LHCN-M2 (cell line): ENCODE data around the gene FBXO28. TPM values are rescaled to one million over a fixed set of nuclear protein-coding genes. Genes with fewer than 3 reads are reported as not detected.
"Not testable (repeated sequence)": the region's sequence is repeated elsewhere in the genome, so short reads cannot be mapped to it uniquely, and the experiment has no call there.

Experiments
- DNase-seq: peaks from one replicate; pipeline ENCODE4 v3.0.0-alpha.2; 2012; ENCODE audit warnings: low read depth
- total RNA-seq: library from RNA; depleted of rRNA; stranded (reverse); fragments of >200 nt; gene quantifications from 2 replicates; pipeline ENCODE4 v1.2.3, GENCODE V29; 2014; rRNA removed

The FBXO28 gene
- total RNA-seq, 1 experiment from 2014 or later: 48.0 TPM

DNA sequence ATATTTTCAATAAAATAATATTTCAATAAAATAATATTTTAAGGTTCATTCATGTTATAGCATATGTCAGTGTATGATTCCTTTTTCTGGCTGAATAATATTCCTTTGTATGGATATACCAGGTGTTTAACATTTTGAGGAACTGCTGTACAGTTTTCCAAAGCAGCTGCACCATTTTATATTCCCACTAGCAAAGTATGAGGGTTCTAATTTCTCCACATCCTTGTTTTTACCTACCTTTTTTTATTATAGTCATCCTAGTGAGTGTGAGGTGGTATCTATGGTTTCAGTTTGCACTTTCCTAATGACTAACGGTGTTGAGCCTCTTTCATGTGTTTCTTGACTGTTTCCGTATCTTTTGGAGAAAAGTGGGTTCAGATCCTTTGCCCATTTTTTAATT is 74.4 kb downstream of the FBXO28 start:
- no peak for DNase-seq

DNA sequence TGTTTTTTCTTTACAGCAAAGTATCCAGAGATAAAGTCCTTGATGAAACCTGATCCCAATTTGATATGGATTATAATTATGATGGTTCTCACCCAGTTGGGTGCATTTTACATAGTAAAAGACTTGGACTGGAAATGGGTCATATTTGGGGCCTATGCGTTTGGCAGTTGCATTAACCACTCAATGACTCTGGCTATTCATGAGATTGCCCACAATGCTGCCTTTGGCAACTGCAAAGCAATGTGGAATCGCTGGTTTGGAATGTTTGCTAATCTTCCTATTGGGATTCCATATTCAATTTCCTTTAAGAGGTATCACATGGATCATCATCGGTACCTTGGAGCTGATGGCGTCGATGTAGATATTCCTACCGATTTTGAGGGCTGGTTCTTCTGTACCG is 75.7 kb downstream of the FBXO28 start:
- DNase-seq: no peak

DNA sequence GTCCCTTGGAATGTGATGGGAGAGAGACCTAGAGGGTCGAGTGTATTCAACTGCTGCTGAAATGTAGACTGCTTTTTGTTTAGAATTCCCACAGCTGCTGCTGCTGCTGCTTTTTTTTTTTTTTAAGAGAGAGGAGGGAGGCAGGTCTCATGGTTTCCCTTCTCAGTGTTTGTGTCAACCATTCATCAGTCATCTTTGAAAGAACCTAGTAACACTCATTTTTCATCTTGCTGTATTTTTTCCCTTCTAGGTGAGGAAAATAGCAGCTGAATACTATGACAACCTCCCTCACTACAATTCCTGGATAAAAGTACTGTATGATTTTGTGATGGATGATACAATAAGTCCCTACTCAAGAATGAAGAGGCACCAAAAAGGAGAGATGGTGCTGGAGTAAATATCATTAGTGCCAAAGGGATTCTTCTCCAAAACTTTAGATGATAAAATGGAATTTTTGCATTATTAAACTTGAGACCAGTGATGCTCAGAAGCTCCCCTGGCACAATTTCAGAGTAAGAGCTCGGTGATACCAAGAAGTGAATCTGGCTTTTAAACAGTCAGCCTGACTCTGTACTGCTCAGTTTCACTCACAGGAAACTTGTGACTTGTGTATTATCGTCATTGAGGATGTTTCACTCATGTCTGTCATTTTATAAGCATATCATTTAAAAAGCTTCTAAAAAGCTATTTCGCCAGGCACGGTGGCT is 78.3 kb downstream of the FBXO28 start:
- DNase-seq: no peak

DNA sequence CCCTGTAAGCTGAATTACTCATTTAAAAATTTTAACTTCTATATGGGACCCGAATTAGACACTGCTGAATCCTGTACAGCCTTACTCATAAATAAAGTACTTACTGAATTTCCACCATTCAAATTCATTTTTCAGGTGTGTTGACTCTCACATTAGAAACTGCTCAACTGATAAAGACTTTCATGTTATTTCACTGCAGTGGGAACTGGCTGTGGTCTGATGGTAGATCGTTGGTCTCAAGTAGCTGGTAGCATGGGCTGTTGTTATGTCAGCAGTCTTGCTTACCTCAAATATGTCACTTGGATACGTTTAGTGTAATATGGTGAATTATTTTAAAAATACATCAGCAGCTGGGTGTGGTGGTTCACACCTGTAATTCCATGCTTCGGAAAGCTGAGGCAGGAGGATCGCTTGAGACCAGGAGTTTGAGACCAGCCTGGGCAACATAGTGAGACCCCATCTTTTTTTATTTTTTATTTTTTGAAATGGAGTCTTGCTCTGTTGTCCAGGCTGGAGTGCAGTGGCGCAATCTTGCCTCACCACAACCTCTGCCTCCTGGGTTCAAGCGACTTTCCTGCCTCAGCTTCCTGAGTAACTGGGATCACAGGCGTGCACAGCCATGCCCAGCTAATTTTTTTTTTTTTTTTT is 79.5 kb downstream of the FBXO28 start:
- DNase-seq: no peak

DNA sequence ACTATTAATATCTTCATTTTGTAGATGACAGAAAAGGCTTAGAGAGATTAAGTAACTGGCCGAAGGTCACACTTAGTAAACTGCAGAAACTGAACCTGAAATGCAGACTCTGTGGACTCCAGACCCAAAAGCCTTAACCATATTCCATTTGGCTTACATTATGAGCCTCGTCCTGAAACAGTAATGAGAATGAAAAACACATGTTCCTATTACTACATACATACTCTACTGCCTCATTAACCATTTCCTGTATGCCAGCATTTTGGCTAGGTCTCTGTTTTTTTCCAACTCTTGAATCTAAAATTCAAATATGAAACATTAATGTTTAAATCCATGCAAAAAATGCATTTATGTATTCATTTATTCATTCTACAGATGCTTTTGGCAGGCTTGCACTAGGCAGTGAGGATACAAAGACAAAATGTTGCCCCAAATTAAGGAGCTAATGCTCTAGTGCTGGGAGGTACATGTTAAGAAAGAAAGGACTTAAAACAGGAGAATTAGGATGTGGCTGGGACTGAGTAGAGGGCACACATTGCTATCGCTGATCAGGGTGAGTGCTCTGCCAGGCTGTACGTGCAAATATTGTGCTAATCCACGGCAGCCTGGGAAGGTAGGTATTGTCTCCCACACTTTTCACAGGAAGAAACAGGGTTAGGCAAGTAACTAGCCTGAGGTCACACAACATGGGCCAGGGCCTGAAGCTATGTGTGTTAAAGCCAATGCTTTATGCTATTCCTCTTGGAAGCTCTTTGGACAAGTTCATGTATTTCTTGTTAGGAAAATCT is 83.1 kb downstream of the FBXO28 start:
- no peak for DNase-seq

DNA sequence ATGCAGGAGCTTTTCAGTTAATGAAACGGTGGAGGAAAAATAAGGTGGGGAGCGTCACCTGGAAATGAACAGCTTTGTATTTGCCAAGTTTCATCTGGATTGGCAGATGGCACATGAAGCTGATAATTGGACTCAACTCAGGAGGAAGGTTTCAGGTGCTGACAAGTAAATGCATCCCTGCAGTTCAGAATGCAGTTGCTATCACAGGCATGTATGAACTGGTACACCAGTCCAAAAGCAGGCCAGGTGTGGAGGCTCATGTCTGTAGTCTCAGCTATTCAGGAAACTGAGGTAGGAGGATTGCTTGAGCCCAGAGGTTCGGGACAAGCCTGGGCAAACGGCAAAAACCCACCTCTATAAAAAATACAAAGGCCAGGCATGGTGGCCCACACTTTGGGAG is 84.7 kb downstream of the FBXO28 start:
- DNase-seq: no peak

DNA sequence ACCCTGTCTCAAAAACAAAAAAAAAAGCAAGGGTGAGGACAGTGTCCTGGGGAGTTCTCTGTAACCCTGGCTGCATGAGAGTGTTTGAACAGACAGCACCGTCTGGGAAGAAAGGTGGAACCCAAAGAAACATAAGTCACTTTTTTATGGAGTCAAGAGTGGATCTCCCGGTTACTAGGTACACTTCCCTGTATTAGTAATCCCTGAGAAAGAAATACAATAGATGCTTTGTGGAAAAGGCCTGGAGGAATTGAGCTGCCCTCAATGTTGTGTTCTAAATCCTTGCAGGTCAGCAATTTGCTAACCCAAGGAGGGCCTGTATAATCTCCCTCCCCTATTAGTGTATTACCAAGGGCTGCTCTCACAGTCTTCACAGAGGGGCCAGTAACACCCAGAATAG is 85.8 kb downstream of the FBXO28 start:
- no peak for DNase-seq

DNA sequence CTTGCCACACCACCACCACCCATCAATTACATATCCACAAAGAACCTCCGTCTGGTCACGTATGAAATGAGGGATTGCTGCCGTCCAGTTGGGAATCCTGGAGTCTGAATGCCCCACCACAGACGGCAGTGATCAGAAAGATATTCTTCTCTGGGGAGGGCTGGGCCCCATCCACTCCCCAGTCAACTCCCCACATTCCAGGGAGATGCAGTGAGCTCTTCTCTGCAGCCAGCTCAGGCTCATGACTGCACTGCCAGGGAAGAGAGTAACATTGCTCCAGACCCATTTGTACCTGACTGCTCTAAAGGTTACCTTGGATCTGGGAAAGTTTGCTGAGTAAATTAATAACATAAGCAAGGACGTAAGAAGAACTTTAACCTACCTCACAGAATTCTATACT is 87.5 kb downstream of the FBXO28 start:
- no peak for DNase-seq

DNA sequence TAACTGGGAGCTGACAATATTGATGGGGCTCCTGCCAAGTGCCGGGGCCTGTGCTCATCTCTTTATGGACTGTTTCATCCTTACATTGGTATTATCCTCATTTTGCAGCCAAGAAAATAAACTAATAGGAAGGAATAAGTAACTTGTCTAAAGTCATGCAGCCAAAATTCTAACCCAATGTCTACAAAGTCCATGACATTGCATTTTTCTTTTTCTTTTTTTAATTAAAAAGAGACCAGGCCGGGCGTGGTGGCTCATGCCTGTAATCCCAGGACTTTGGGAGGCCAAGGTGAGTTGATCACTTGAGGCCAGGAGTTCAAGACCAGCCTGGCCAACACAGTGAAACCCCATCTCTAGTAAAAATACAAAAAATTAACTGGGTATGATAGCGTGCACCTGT is 87.9 kb downstream of the FBXO28 start:
- no peak for DNase-seq

DNA sequence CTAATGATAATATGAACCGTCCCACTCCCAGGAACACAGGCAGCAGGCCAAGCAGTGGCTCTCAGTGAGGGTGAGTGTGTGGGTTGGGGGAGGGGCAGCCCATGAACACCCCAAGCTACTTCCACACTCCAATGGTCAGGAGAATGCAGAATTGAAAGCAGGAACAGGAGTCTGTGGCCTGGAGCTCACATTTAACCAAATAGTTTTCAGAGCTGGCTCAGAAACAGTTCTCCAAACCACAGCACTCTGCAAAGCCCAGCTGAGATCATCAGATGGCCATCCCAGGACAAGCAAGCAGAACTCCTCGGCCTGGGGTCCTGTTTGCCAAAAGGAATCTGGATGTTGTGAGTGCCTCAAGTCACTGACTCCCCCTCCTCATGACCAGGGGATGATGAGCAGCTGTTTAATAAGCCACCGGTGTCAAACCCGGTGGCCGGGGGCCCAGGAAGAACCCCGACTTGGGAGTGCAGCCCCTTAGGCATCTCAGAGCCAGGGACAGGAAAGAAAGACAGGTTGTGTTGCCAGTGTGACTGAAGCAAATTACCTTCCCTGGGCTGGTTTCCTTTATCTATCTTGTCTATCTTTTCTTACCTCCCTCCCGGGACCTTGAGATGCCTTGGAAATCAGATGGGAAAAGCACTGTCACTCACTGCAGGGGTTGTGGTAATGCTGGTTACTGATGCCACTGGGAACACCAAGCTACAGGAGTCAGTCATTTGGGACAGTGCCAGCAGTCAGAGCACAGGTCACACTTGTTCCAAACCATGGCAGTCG is 89.5 kb downstream of the FBXO28 start:
- peak; percentile 64 for DNase-seq

DNA sequence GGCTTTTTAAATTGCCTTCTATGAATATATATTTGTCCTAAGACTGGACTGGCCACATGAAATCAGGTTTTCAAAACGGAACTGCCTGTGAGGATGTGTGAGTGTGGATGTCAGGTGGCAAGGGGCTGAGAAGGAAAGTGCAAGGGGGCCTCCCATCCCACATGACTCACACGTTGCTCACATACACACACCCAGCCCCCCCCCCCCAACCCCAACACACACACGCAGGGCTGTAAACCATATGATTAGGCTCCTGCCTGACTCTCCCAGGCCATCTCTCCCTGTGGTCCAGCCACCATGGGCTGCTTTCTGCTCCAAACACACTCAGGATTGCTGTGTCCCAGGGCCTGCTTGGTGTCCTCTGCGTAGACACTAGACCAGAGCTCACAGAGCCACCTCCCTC is 91.5 kb downstream of the FBXO28 start:
- peak; percentile 66 for DNase-seq

DNA sequence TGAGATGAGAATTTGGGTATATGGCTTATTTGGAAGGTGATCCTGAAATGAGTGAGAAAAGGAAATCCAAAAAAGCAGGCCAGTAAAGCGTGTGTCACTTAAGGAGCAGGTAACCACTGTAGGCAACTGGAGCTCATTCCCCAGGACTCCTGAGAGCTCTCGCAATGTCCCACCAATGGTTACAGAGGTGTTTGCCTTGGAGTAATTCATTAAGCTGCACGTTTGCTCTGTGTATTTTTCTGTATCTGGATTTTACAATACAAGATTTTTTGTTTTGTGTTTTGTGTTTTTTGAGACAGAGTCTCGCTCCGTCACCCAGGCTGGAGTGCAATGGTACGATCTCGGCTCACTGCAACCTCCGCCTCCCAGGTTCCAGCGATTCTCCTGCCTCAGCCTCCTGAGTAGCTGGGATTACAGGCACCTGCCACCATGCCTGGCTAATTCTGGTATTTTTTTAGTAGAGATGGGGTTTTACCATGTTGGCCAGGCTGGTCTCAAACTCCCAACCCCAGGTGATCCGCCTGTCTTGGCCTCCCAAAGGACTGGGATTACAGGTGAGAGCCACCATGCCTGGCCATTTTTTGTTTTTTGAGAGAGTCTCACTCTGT is 92.1 kb downstream of the FBXO28 start:
- not testable (repeated sequence) for DNase-seq

DNA sequence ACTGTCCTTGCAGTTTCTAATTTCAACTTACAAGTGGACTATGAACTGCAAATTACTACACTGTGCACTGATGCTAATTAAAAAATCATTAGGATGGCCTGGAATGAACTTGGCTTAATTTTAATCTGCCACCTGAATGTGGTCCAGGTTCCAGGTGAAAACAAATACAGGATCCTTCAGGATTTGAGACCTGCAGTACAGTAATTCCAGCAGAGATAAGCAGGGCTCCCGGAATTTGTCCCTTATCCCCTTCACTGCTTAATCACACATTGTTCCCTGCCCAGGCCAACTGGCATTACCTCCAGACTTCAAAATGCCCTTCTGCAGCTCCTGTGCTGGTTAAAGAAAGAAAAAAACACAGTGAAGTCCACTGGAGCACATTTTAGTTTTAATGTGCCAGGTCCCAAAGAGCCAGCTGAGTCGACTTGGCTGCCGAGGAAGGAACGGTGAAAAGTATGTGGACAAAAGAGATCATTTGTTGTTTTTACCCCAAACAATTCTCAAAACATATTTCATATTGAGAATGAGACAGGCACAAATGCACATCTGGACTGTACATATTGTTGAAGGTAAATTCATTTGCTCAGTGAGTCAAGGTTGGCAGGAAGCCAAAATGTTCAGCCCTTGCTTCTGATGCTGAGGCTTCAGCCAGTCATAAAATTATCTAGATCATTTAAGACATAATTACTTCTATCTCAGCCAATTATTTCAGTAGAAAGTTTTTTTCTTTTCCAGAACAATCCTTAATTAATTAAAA is 97.5 kb downstream of the FBXO28 start:
- peak; percentile 52 for DNase-seq

Other genes starting within 250 kb of the FBXO28 start
- gene DEGS1, start 69.1 kb downstream of the FBXO28 start, total RNA-seq: 149 and 155 TPM in 2 replicates
- 28.6 and 37.6 TPM in 2 replicates for gene NVL, start 216.1 kb downstream of the FBXO28 start, total RNA-seq
- gene CNIH4, start 242.8 kb downstream of the FBXO28 start, total RNA-seq: 48.2 and 56.4 TPM in 2 replicates